Caco-2 (cell line): ENCODE results near the gene MRI1. TPM values are rescaled to one million over a fixed set of nuclear protein-coding genes. Genes with fewer than 3 reads are reported as not detected.

Source experiments
- BruUV-seq: library from RNA; stranded (reverse); fragments of 400-500 nt; replicated peaks from 2 replicates; lab custom pipeline; 2021; lab: Mats Ljungman, UMichigan
- CTCF ChIA-PET: fragments of 300-600 bp; sonication (Branson Sonifier 250); formaldehyde crosslinking; loops from one replicate; lab custom pipeline; 2022; ENCODE audit warnings: antibody characterized with exemption; lab: Charles Lee
- POLR2A ChIA-PET: fragments of 300-600 bp; sonication (Branson Sonifier 250); formaldehyde crosslinking; loops from one replicate; lab custom pipeline; 2022; ENCODE audit warnings: antibody characterized with exemption; lab: Charles Lee
- DNase-seq, 2 experiments: peaks; one replicate each; pipeline versions ENCODE4 v3.0.0 to v3.0.0-alpha.2; 2020 to 2022
- H3K27me3 ChIP-seq: replicated peaks from 2 replicates; pipeline ENCODE4 v1.6.0; 2011; ENCODE audit warnings: low read length; ENCODE audit not compliant: control insufficient read depth, insufficient read depth
- H3K36me3 ChIP-seq: 2 replicates; pipeline ENCODE4 v1.5.1; 2011; ENCODE audit warnings: low read length; ENCODE audit not compliant: control insufficient read depth, insufficient read depth
- H3K4me1 ChIP-seq: fragments of 250-450 bp; sonication (Bioruptor Pico); 2 replicates; pipeline ENCODE4 v1.5.1; 2020; ENCODE audit warnings: mild to moderate bottlenecking
- H3K4me3 ChIP-seq: 2 replicates; pipeline ENCODE4 v1.5.1; 2011; ENCODE audit warnings: low read depth, mild to moderate bottlenecking, control low read depth, low read length
- H3K9me3 ChIP-seq: fragments of 250-450 bp; sonication (Bioruptor Pico); 2 replicates; pipeline ENCODE4 v1.5.1; 2020; ENCODE audit warnings: mild to moderate bottlenecking, moderate library complexity
- H3K27ac Mint-ChIP-seq: one replicate; pipeline ENCODE4 v1.8.0; 2022; ENCODE audit warnings: mixed read lengths; ENCODE audit not compliant: unreplicated experiment
- H3K27me3 Mint-ChIP-seq: one replicate; pipeline ENCODE4 v1.8.0; 2022; ENCODE audit warnings: mixed read lengths; ENCODE audit not compliant: insufficient read depth, unreplicated experiment
- H3K36me3 Mint-ChIP-seq: one replicate; pipeline ENCODE4 v1.8.0; 2022; ENCODE audit warnings: mild to moderate bottlenecking, mixed read lengths; ENCODE audit not compliant: insufficient read depth, unreplicated experiment
- H3K4me1 Mint-ChIP-seq: one replicate; pipeline ENCODE4 v1.8.0; 2022; ENCODE audit warnings: low read depth, mixed read lengths; ENCODE audit not compliant: unreplicated experiment
- H3K4me3 Mint-ChIP-seq: one replicate; pipeline ENCODE4 v1.8.0; 2022; ENCODE audit warnings: mild to moderate bottlenecking, moderate library complexity, mixed read lengths; ENCODE audit not compliant: unreplicated experiment
- H3K9me3 Mint-ChIP-seq: one replicate; pipeline ENCODE4 v1.8.0; 2022; ENCODE audit warnings: mixed read lengths; ENCODE audit not compliant: unreplicated experiment
- CTCF ChIP-seq, 2 experiments: fragments of 200-600 bp in 1 of 2; IDR thresholded peaks; 1 replicate in 1 of 2; 2 replicates in 1 of 2; pipeline versions ENCODE4 v1.5.1 to v1.8.0; 2011 to 2022; ENCODE audit warnings: antibody characterized with exemption in 1 of 2, control low read depth in 1 of 2, inconsistent platforms in 1 of 2, low read depth in 1 of 2, low read length in 1 of 2, mild to moderate bottlenecking in 1 of 2, moderate library complexity in 1 of 2; ENCODE audit not compliant: insufficient read depth in 1 of 2, severe bottlenecking in 1 of 2, unreplicated experiment in 1 of 2
- intact Hi-C: fragments of 100-400 bp; cut with micrococcal nuclease; formaldehyde crosslinking; loops from one replicate; pipeline ENCODE4 v1.10.0; 2022; ENCODE audit not compliant: unreplicated experiment
- total RNA-seq: library from RNA; stranded (reverse); gene quantifications from 2 replicates; pipeline ENCODE4 v1.2.3, GENCODE V29; 2022

The MRI1 gene
- total RNA-seq, 1 experiment from 2014 or later, result 25.7 TPM

DNA sequence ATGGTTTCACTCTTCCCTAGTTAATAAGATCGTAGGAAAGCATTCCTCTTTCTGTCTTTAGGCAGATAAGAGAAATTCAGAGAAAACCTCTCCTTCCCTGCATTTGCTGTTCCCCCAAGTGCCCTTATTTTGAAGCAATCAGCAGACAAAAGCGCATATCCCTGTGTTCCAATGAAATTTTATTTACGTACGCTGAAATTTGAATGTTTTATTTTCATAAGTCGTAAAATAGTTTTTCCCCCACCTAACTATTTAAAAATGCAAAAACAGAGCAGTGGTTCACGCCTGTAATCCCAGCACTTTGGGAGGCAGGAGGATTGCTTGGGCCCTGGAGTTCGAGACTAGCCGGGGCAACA is 17.2 kb upstream of the MRI1 start:
- no peaks in the 10 kb centered on the region for H3K4me1 Mint-ChIP-seq
- H3K4me3 Mint-ChIP-seq, result peak overlapping the region; percentile 87
- Histone ChIP-seq H3K36me3 (no peaks in the 10 kb centered on the region), H3K4me3 (peak overlapping the region; percentile 29), H3K27me3 (no peaks in the 10 kb centered on the region), H3K9me3 (peaks cover 5% of the 10 kb centered on the region; the same call in 1 of the 2 replicates), H3K4me1 (peaks cover 10% of the 10 kb centered on the region; the same call in 1 of the 2 replicates)
- no TSS peak for BruUV-seq
- intact Hi-C loops, result loop anchor here (2.0 kb wide), 1 partner anchor 16 kb away; no protein-coding TSS in a partner anchor
- CTCF ChIA-PET, result interaction anchor here (0.6 to 1.4 kb wide), 2 partner anchors 16 to 57 kb away, joined by 3 to 5 read pairs; no protein-coding TSS in a partner anchor
- H3K27ac Mint-ChIP-seq, result peak overlapping the region; percentile 87
- H3K27me3 Mint-ChIP-seq, result no peaks in the 10 kb centered on the region
- TF ChIP-seq CTCF (IDR thresholded peaks at IDR 0.05; ENCODE audit: insufficient read depth in 1 of 2, low read depth in 1 of 2, low read length in 1 of 2, severe bottlenecking in 1 of 2, unreplicated experiment in 1 of 2), result no peak
- no peaks in the 10 kb centered on the region for H3K9me3 Mint-ChIP-seq
- H3K36me3 Mint-ChIP-seq, result peaks cover 20% of the 10 kb centered on the region
- DNase-seq, result no peak
- POLR2A ChIA-PET, result interaction anchor here (0.6 to 1.5 kb wide), 6 partner anchors 15 to 749 kb away, joined by 3 to 14 read pairs (median 5); partner anchors contain the start of genes C19orf53 and MRI1

DNA sequence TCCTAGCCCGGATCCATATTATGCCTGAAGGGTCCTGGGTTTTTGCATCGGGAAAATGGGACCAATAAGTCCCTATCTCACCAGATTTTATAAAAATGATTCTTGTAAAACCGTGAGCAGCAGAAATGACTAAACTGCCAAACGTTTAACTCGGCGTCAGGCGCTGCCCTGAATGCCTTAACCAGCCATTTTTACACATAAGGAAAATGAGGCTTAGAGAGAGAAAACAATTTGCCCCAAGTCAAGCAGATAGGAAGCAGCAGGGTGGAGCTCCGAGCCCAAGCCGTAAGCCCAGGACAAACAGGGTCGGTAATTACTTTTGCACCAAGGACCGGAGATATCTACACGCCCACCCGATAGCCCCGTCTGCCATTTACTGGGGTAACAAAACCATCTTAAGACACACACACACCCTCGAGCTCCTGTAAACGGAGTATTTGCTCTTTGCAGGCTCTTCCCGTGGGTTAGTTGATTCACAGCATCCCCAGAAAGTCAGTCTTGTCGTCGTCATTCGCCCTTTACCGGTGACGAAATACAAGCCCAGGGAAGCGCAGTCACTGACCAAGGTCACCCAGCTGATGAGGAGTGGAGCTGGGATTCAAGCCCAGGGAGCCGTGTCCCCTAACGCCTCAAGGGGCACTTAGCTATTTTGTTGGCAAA is 16.0 kb upstream of the MRI1 start:
- TSS peak; percentile 92 for BruUV-seq
- no peaks in the 10 kb centered on the region for H3K9me3 Mint-ChIP-seq

More for the DNA sequence above, 16.0 kb upstream of the MRI1 start:
- H3K9me3 ChIP-seq, result peaks cover 5% of the 10 kb centered on the region; the same call in 1 of the 2 replicates
- H3K36me3 ChIP-seq, result no peaks in the 10 kb centered on the region
- no peaks in the 10 kb centered on the region for H3K4me1 Mint-ChIP-seq
- no peak for TF ChIP-seq CTCF (IDR thresholded peaks at IDR 0.05; ENCODE audit: insufficient read depth in 1 of 2, low read depth in 1 of 2, low read length in 1 of 2, severe bottlenecking in 1 of 2, unreplicated experiment in 1 of 2)
- intact Hi-C loops, result no loop called here
- peak overlapping the region; percentile 87 for H3K4me3 Mint-ChIP-seq
- peak overlapping the region; percentile 87 for H3K27ac Mint-ChIP-seq
- H3K4me1 ChIP-seq, result peaks cover 10% of the 10 kb centered on the region; the same call in 1 of the 2 replicates
- ChIA-PET CTCF (interaction anchor here (0.6 to 1.4 kb wide), 3 partner anchors 17 to 124 kb away, joined by 3 to 5 read pairs (median 3); no protein-coding TSS in a partner anchor), POLR2A (interaction anchor here (0.5 to 1.5 kb wide), 8 partner anchors 16 to 568 kb away, joined by 3 to 14 read pairs (median 5); partner anchors contain the start of genes ASF1B, C19orf53 and MRI1)
- H3K4me3 ChIP-seq, result peak overlapping the region; percentile 64
- H3K27me3 Mint-ChIP-seq, result no peaks in the 10 kb centered on the region
- no peaks in the 10 kb centered on the region for H3K27me3 ChIP-seq
- peaks cover 15% of the 10 kb centered on the region for H3K36me3 Mint-ChIP-seq
- peak in 1 of 2 experiments; percentile 15 for DNase-seq
